GM12878 (cell line): ENCODE measurements around the gene FLVCR1. TPM values are rescaled to one million over a fixed set of nuclear protein-coding genes. Genes with fewer than 3 reads are reported as not detected.

ENCODE experiments used
- ATAC-seq: fragments of 200-7000 bp; cut with Tn5 transposase; 3 replicates; pipeline ENCODE4 v1.9.1; 2020; ENCODE audit warnings: mild to moderate bottlenecking, moderate library complexity
- BruUV-seq: library from RNA; stranded (reverse); fragments of 400-500 nt; replicated peaks from 2 replicates; lab custom pipeline; 2021; lab: Mats Ljungman, UMichigan
- CTCF ChIA-PET: fragments of 300-600 bp; sonication (Branson Sonifier 250); formaldehyde crosslinking; extraction: SDS; loops from one replicate; lab custom pipeline; 2021; ENCODE audit warnings: inconsistent platforms; lab: Yijun Ruan, JAX
- POLR2A ChIA-PET: fragments of 350-600 bp; formaldehyde crosslinking; extraction: SDS; loops from one replicate; lab custom pipeline; 2021; ENCODE audit warnings: inconsistent platforms; lab: Charles Lee
- RAD21 ChIA-PET: fragments of 300-600 bp; sonication (Branson Sonifier 250); formaldehyde crosslinking; loops from one replicate; lab custom pipeline; 2023; ENCODE audit warnings: antibody characterized with exemption; ENCODE audit not compliant: unreplicated experiment; lab: Charles Lee
- SMC1A ChIA-PET: fragments of 300-600 bp; sonication (Branson Sonifier 250); formaldehyde crosslinking; loops from one replicate; lab custom pipeline; 2023; ENCODE audit not compliant: unreplicated experiment, uncharacterized antibody; lab: Charles Lee
- DNase-seq: peaks from one replicate; pipeline ENCODE4 v3.0.0-alpha.2; 2011; ENCODE audit warnings: low read depth, low spot score
- FAIRE-seq: peaks from 3 replicates; lab custom pipeline; 2011; peaks lifted over from hg19 to GRCh38; lab: Jason Lieb, UNC
- H2AFZ ChIP-seq: 2 replicates; pipeline ENCODE4 v1.6.0; 2011; ENCODE audit warnings: low read depth, low read length, control low read depth; ENCODE audit not compliant: control insufficient read depth
- H3K27ac ChIP-seq: 2 replicates; pipeline ENCODE4 v1.5.1; 2011; ENCODE audit warnings: control low read depth; ENCODE audit not compliant: control insufficient read depth, insufficient read depth
- H3K27me3 ChIP-seq, 2 experiments: replicated peaks in 1 of 2; 2 replicates each; pipeline versions ENCODE4 v1.6.0 to v1.6.1; 2011; ENCODE audit warnings: low read length in 1 of 2; ENCODE audit not compliant: control insufficient read depth in 2 of 2, insufficient read depth in 2 of 2
- H3K36me3 ChIP-seq, 2 experiments: 2 replicates each; pipeline ENCODE4 v1.5.1; 2011; ENCODE audit warnings: low read length in 1 of 2; ENCODE audit not compliant: control insufficient read depth in 2 of 2, insufficient read depth in 2 of 2
- H3K4me1 ChIP-seq: 2 replicates; pipeline ENCODE4 v1.6.1; 2011; ENCODE audit warnings: mild to moderate bottlenecking, low read length, moderate library complexity, mixed read lengths; ENCODE audit not compliant: control insufficient read depth, insufficient read depth
- H3K4me2 ChIP-seq: 2 replicates; pipeline ENCODE4 v1.6.0; 2011; ENCODE audit warnings: control low read depth; ENCODE audit not compliant: control insufficient read depth, insufficient read depth
- H3K4me3 ChIP-seq: fragments of 200-600 bp; sonication (generic); 2 replicates; pipeline ENCODE4 v1.5.1; 2016
- H3K79me2 ChIP-seq: 2 replicates; pipeline ENCODE4 v1.6.0; 2011; ENCODE audit warnings: low read length; ENCODE audit not compliant: control insufficient read depth, insufficient read depth
- H3K9ac ChIP-seq: 2 replicates; pipeline ENCODE4 v1.8.0; 2011; ENCODE audit warnings: low read length, control low read depth, mixed read lengths; ENCODE audit not compliant: control insufficient read depth, insufficient read depth
- H3K9me3 ChIP-seq: replicated peaks from 3 replicates; pipeline ENCODE4 v1.5.1; 2011; ENCODE audit warnings: mild to moderate bottlenecking, low read length; ENCODE audit not compliant: control insufficient read depth, insufficient read depth
- H4K20me1 ChIP-seq: 2 replicates; pipeline ENCODE4 v1.6.0; 2011; ENCODE audit not compliant: control insufficient read depth, insufficient read depth
- BCL3 ChIP-seq: IDR thresholded peaks from 2 replicates; pipeline ENCODE4 v1.6.1; 2011; ENCODE audit warnings: borderline replicate concordance, low read depth, mild to moderate bottlenecking, moderate library complexity, low read length; ENCODE audit not compliant: insufficient read depth, poor library complexity, severe bottlenecking
- DPF2 ChIP-seq: fragments of 450-650 bp; IDR thresholded peaks from 2 replicates; pipeline ENCODE4 v1.6.1; 2017; ENCODE audit warnings: mild to moderate bottlenecking
- GABPA ChIP-seq: IDR thresholded peaks from 2 replicates; pipeline ENCODE4 v1.6.1; 2014; ENCODE audit warnings: antibody characterized with exemption, low read depth, mild to moderate bottlenecking, inconsistent platforms
- IKZF1 ChIP-seq: fragments of 450-650 bp; conservative IDR thresholded peaks from 2 replicates; pipeline ENCODE4 v1.6.1; 2017; ENCODE audit warnings: antibody characterized with exemption, mild to moderate bottlenecking
- IKZF2 ChIP-seq, 2 experiments: fragments of 450-650 bp; IDR thresholded peaks; 2 replicates each; pipeline ENCODE4 v1.6.1; 2017; ENCODE audit warnings: mild to moderate bottlenecking in 2 of 2, moderate library complexity in 2 of 2
- RELA ChIP-seq: fragments of 450-650 bp; IDR thresholded peaks from 2 replicates; pipeline ENCODE4 v1.8.0; 2014; ENCODE audit warnings: borderline replicate concordance; ENCODE audit not compliant: partially characterized antibody
- RELB ChIP-seq: fragments of 450-650 bp; IDR thresholded peaks from 2 replicates; pipeline ENCODE4 v1.6.1; 2017; ENCODE audit warnings: low read depth, mild to moderate bottlenecking, moderate library complexity
- RUNX3 ChIP-seq: IDR thresholded peaks from 2 replicates; pipeline ENCODE4 v1.6.1; 2012; ENCODE audit warnings: low read length, inconsistent platforms
- SRF ChIP-seq, 2 experiments: IDR thresholded peaks; 2 replicates each; pipeline ENCODE4 v1.6.1; 2011; ENCODE audit warnings: low read depth in 2 of 2, low read length in 2 of 2, mild to moderate bottlenecking in 1 of 2, moderate library complexity in 1 of 2
- TCF12 ChIP-seq: IDR thresholded peaks from 2 replicates; pipeline ENCODE4 v1.6.1; 2011; ENCODE audit warnings: low read depth, mild to moderate bottlenecking, low read length
- YY1 ChIP-seq: IDR thresholded peaks from 2 replicates; pipeline ENCODE4 v1.6.1; 2011; ENCODE audit warnings: low read depth, mild to moderate bottlenecking, low read length
- ZBTB40 ChIP-seq: fragments of 450-650 bp; IDR thresholded peaks from 2 replicates; pipeline ENCODE4 v1.6.1; 2016; ENCODE audit warnings: mild to moderate bottlenecking, moderate library complexity, borderline replicate concordance
- WGBS: methylation state at CpG from one replicate; pipeline ENCODE4 v1.1.6; 2016; ENCODE audit warnings: low lambda C conversion rate; ENCODE audit not compliant: insufficient replicate concordance, insufficient coverage; ENCODE audit errors: missing lambda C conversion rate; 5-methylcytosine and 5-hydroxymethylcytosine counted together
- in situ Hi-C: fragments of 300-500 bp; cut with MboI; formaldehyde crosslinking; loops from 9 replicates; pipeline ENCODE4 v1.14.3; 2018; ENCODE audit warnings: mixed read lengths
- intact Hi-C: fragments of 100-400 bp; cut with micrococcal nuclease; formaldehyde crosslinking; loops from one replicate; pipeline ENCODE4 v1.14.2; 2022; ENCODE audit not compliant: unreplicated experiment
- polyA plus RNA-seq, 11 experiments: library from polyadenylated mRNA; depleted of rRNA in 4 of 11; unstranded in 6 of 11; stranded (reverse) in 5 of 11; fragments of >200 nt; fragmentation: Nextera tagmentation in 4 of 11; fragmentation: Illumina TruSeq in 1 of 11; extraction: Ambion mirVana in 4 of 11; extraction: Trizol in 1 of 11; gene quantifications; 1 replicate in 1 of 11; 2 replicates in 10 of 11; pipeline versions ENCODE4 v1.2.1 to v1.2.3, GENCODE V29; 2011 to 2016; ENCODE audit warnings: inconsistent platforms in 2 of 11, missing spikeins in 2 of 11, low read depth in 1 of 11
- total RNA-seq, 4 experiments: library from RNA; depleted of rRNA in 3 of 4; stranded (reverse); fragments of >200 nt in 3 of 4; fragmentation: Illumina TruSeq in 1 of 4; extraction: Trizol in 1 of 4; gene quantifications; 2 replicates each; pipeline versions ENCODE4 v1.2.1 to v1.2.3, GENCODE V29; 2013 to 2021

The FLVCR1 gene
- total and polyA plus RNA-seq, 10 of the 15 experiments (the other 5 are each of a cell fraction or from before 2014, with no cell fraction given): 7.1 to 25.2 (median 17.6) TPM

GRCh38 chr1:212926372-212926771, 68.3 kb downstream of the FLVCR1 start (continued):
- no peak for TF ChIP-seq ZBTB40
- TF ChIP-seq, all 136 proteins: peak for 0

- peak overlapping the region; percentile 50; the same call in 1 of the 2 replicates for H3K4me2 ChIP-seq
- H3K36me3 ChIP-seq: no peaks in the 10 kb centered on the region
- no TSS peak for BruUV-seq
- H2AFZ ChIP-seq: peak overlapping the region; percentile 84
- H3K9ac ChIP-seq: peak overlapping the region; percentile 46
- ChIA-PET POLR2A (interaction anchor here (0.8 to 3.7 kb wide), 10 partner anchors 12 to 69 kb away, joined by 3 to 33 read pairs (median 4); partner anchors contain the start of gene VASH2), CTCF (interaction anchor here (0.6 to 2.1 kb wide), 9 partner anchors 8 to 114 kb away, joined by 3 to 13 read pairs (median 3); partner anchors contain the start of gene VASH2), SMC1A (interaction anchor here (0.7 to 2.0 kb wide), 19 partner anchors 9 to 498 kb away, joined by 3 to 22 read pairs (median 4); partner anchors contain the start of genes NSL1, TATDN3 and VASH2), RAD21 (interaction anchor here (0.7 to 1.5 kb wide), 17 partner anchors 11 to 137 kb away, joined by 3 to 16 read pairs (median 4); partner anchors contain the start of genes NSL1, TATDN3 and VASH2)
- FAIRE-seq (peak; percentile 54), DNase-seq (peak; percentile 65), ATAC-seq (peak; percentile 87)
- no peaks in the 10 kb centered on the region for H3K79me2 ChIP-seq
- H4K20me1 ChIP-seq: no peaks in the 10 kb centered on the region
- H3K4me3 ChIP-seq: no peak overlapping the region
- H3K27ac ChIP-seq: peak overlapping the region; percentile 79
- H3K9me3 ChIP-seq: no peaks in the 10 kb centered on the region
- H3K4me1 ChIP-seq: peaks cover 18% of the 10 kb centered on the region
- 31% methylated on average over 10 of the region's 10 CpGs for WGBS
- in situ Hi-C loops: no loop called here
- H3K27me3 ChIP-seq: no peaks in the 10 kb centered on the region
- intact Hi-C loops: loop anchor here (2.0 kb wide), 1 partner anchor 26 kb away; no protein-coding TSS in a partner anchor
- TF ChIP-seq IKZF2 (IDR thresholded peaks at IDR 0.05) (peak; percentile 59 to 68), RELA (peak; percentile 87), SRF (IDR thresholded peaks at IDR 0.05; ENCODE audit: low read depth in 2 of 2, low read length in 2 of 2) (no peak), TCF12 (0 out of 2 replicates have a peak, but pooled peaks have one; percentile 70), RELB (peak; percentile 68; the same call in 1 of the 2 replicates), IKZF1 (peak; percentile 73), YY1 (peak; percentile 67; the same call in 1 of the 2 replicates), DPF2 (0 out of 2 replicates have a peak, but pooled peaks have one; percentile 38), GABPA (0 out of 2 replicates have a peak, but pooled peaks have one; percentile 12), BCL3 (peak; percentile 31), RUNX3 (peak; percentile 34; the same call in 1 of the 2 replicates)
Observed at GRCh38 chr1:212928323-212929291, 70.5 kb downstream of the FLVCR1 start.
